Mammary epithelial cell (primary cell): ENCODE results near the gene LACTBL1.

Experiments used
- CTCF ChIP-seq, 2 donors: IDR thresholded peaks in 1 of 2; conservative IDR thresholded peaks in 1 of 2; 2 replicates each; pipeline ENCODE4 v1.5.1; 2011 to 2012; ENCODE audit warnings: inconsistent platforms in 2 of 2, low read length in 2 of 2, mild to moderate bottlenecking in 2 of 2, control low read depth in 1 of 2, low read depth in 1 of 2; ENCODE audit not compliant: insufficient read depth in 1 of 2; ENCODE audit errors: extremely low read depth in 1 of 2
- EZH2 ChIP-seq: IDR thresholded peaks from 2 replicates; pipeline ENCODE4 v1.6.1; 2012; ENCODE audit warnings: low read length, inconsistent platforms, borderline replicate concordance

- TF ChIP-seq CTCF (conservative IDR thresholded peaks at IDR 0.05 in 1 of 2, IDR thresholded peaks at IDR 0.05 in 1 of 2; ENCODE audit: extremely low read depth in 1 of 2, insufficient read depth in 1 of 2, low read depth in 1 of 2, low read length in 2 of 2) (peak; percentile 90 to 91), EZH2 (no peak)
These were observed 4.0 kb upstream of the LACTBL1 start for GRCh38 chr1:22976461-22977243.
